Neural progenitor cell (in vitro differentiated cells): Measurements from ENCODE around the gene GNB5.

Experiments
- EZH2 ChIP-seq: fragments of 200-600 bp; sonication (generic); IDR thresholded peaks from 2 replicates; pipeline ENCODE4 v1.6.1; 2017; ENCODE audit warnings: antibody characterized with exemption, mild to moderate bottlenecking, moderate library complexity
- EZH2phosphoT487 ChIP-seq: fragments of 200-600 bp; sonication (generic); IDR thresholded peaks from 2 replicates; pipeline ENCODE4 v1.6.1; 2017; ENCODE audit warnings: antibody characterized with exemption
- TF ChIP-seq, protein P1 (sequence below): fragments of 200-600 bp; sonication (generic); IDR thresholded peaks from 2 replicates; pipeline ENCODE4 v1.5.1; 2017; ENCODE audit warnings: antibody characterized with exemption, mild to moderate bottlenecking

- TF ChIP-seq, protein P1, sequence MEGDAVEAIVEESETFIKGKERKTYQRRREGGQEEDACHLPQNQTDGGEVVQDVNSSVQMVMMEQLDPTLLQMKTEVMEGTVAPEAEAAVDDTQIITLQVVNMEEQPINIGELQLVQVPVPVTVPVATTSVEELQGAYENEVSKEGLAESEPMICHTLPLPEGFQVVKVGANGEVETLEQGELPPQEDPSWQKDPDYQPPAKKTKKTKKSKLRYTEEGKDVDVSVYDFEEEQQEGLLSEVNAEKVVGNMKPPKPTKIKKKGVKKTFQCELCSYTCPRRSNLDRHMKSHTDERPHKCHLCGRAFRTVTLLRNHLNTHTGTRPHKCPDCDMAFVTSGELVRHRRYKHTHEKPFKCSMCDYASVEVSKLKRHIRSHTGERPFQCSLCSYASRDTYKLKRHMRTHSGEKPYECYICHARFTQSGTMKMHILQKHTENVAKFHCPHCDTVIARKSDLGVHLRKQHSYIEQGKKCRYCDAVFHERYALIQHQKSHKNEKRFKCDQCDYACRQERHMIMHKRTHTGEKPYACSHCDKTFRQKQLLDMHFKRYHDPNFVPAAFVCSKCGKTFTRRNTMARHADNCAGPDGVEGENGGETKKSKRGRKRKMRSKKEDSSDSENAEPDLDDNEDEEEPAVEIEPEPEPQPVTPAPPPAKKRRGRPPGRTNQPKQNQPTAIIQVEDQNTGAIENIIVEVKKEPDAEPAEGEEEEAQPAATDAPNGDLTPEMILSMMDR, result no peak
- TF ChIP-seq EZH2phosphoT487 (no peak), EZH2 (no peak)
These were observed 37.7 kb upstream of the GNB5 start for GRCh38 chr15:52228921-52229320.
